HepG2 (cell line): ENCODE data around the gene ABHD15. TPM values are rescaled to one million over a fixed set of nuclear protein-coding genes. Genes with fewer than 3 reads are reported as not detected.

Experiments used
- FOXO1 ChIP-seq: sonication (generic); formaldehyde crosslinking; IDR thresholded peaks from 2 replicates; pipeline ENCODE4 v1.4.0; 2020; ENCODE audit warnings: missing genetic modification reagents
- FOXO4 ChIP-seq: sonication (generic); formaldehyde crosslinking; conservative IDR thresholded peaks from 2 replicates; pipeline ENCODE4 v1.8.1; 2023; ENCODE audit warnings: missing genetic modification reagents
- GABPB1 ChIP-seq: IDR thresholded peaks from 2 replicates; pipeline ENCODE4 v1.6.1; 2016; ENCODE audit warnings: mild to moderate bottlenecking, missing genetic modification reagents, moderate library complexity, missing compliant biosample characterization
- GATAD1 ChIP-seq: IDR thresholded peaks from 2 replicates; pipeline ENCODE4 v1.6.1; 2016; ENCODE audit warnings: missing genetic modification reagents, missing compliant biosample characterization
- KLF12 ChIP-seq: sonication (generic); formaldehyde crosslinking; IDR thresholded peaks from 2 replicates; pipeline ENCODE4 v1.4.0; 2020; ENCODE audit warnings: missing genetic modification reagents, borderline replicate concordance
- NFKB2 ChIP-seq: sonication (generic); formaldehyde crosslinking; IDR thresholded peaks from 2 replicates; pipeline ENCODE4 v1.4.0; 2020; ENCODE audit warnings: missing genetic modification reagents, borderline replicate concordance
- NR2F2 ChIP-seq: IDR thresholded peaks from 2 replicates; pipeline ENCODE4 v1.6.1; 2012; ENCODE audit warnings: low read depth, inconsistent platforms, borderline replicate concordance
- RXRA ChIP-seq: sonication (generic); formaldehyde crosslinking; IDR thresholded peaks from 2 replicates; pipeline ENCODE4 v1.5.1; 2020; ENCODE audit warnings: missing genetic modification reagents
- SNAPC4 ChIP-seq: sonication (generic); formaldehyde crosslinking; IDR thresholded peaks from 2 replicates; pipeline ENCODE4 v1.4.0; 2020; ENCODE audit warnings: mild to moderate bottlenecking, missing genetic modification reagents
- YY1 ChIP-seq: IDR thresholded peaks from 2 replicates; pipeline ENCODE4 v1.6.1; 2011; ENCODE audit warnings: low read length, low read depth, moderate library complexity, mild to moderate bottlenecking; ENCODE audit not compliant: insufficient read depth, insufficient replicate concordance
- ZBTB38 ChIP-seq: sonication (generic); formaldehyde crosslinking; IDR thresholded peaks from 2 replicates; pipeline ENCODE4 v1.5.1; 2020; ENCODE audit warnings: mild to moderate bottlenecking, missing genetic modification reagents
- ZFP36L1 ChIP-seq: sonication (generic); formaldehyde crosslinking; IDR thresholded peaks from 2 replicates; pipeline ENCODE4 v1.8.0; 2022; ENCODE audit warnings: mild to moderate bottlenecking, missing genetic modification reagents, moderate library complexity
- ZNF317 ChIP-seq: sonication (generic); formaldehyde crosslinking; IDR thresholded peaks from 2 replicates; pipeline ENCODE4 v1.5.0; 2020; ENCODE audit warnings: mild to moderate bottlenecking, missing genetic modification reagents
- ZNF329 ChIP-seq: sonication (generic); formaldehyde crosslinking; IDR thresholded peaks from 2 replicates; pipeline ENCODE4 v1.9.0; 2021; ENCODE audit warnings: low read depth, mild to moderate bottlenecking, missing genetic modification reagents
- ZNF7 ChIP-seq: IDR thresholded peaks from 2 replicates; pipeline ENCODE4 v1.6.1; 2016; ENCODE audit warnings: missing biosample characterization, missing genetic modification reagents
- ZNF878 ChIP-seq: sonication (generic); formaldehyde crosslinking; IDR thresholded peaks from 2 replicates; pipeline ENCODE4 v1.8.1; 2023; ENCODE audit warnings: mild to moderate bottlenecking, missing genetic modification reagents, moderate library complexity
- polyA plus RNA-seq, 8 experiments: library from polyadenylated mRNA; depleted of rRNA in 3 of 8; stranded (reverse) in 7 of 8; unstranded in 1 of 8; fragments of >200 nt; fragmentation: Illumina TruSeq in 4 of 8; extraction: Trizol in 4 of 8; gene quantifications; 2 replicates each; pipeline versions ENCODE4 v1.2.1 to v1.2.3, GENCODE V29; 2011 to 2016; ENCODE audit warnings: low read depth in 4 of 8, missing spikeins in 1 of 8, mixed read lengths in 1 of 8; ENCODE audit not compliant: insufficient read depth in 1 of 8
- total RNA-seq, 5 experiments: library from RNA; depleted of rRNA; stranded (reverse); fragments of >200 nt; fragmentation: Illumina TruSeq; extraction: Trizol; gene quantifications; 2 replicates each; pipeline ENCODE4 v1.2.3, GENCODE V29; 2016; ENCODE audit warnings: low read depth in 1 of 5
- TF ChIP-seq, protein P1 (sequence below): sonication (generic); formaldehyde crosslinking; IDR thresholded peaks from 2 replicates; pipeline ENCODE4 v1.5.0; 2020; ENCODE audit warnings: missing genetic modification reagents, mild to moderate bottlenecking, borderline replicate concordance
- TF ChIP-seq, protein P2 (sequence below): sonication (generic); formaldehyde crosslinking; IDR thresholded peaks from 2 replicates; pipeline ENCODE4 v1.5.0; 2020; ENCODE audit warnings: mild to moderate bottlenecking, missing genetic modification reagents

The ABHD15 gene
- total and polyA plus RNA-seq, 2 of the 13 experiments (the other 11 are each of a cell fraction or from before 2014, with no cell fraction given): 2.4 to 7.7 TPM

- no peak for TF ChIP-seq SNAPC4 (CRISPR knock-in tag)
- TF ChIP-seq FOXO1 (CRISPR knock-in tag): no peak
- TF ChIP-seq, protein P1, sequence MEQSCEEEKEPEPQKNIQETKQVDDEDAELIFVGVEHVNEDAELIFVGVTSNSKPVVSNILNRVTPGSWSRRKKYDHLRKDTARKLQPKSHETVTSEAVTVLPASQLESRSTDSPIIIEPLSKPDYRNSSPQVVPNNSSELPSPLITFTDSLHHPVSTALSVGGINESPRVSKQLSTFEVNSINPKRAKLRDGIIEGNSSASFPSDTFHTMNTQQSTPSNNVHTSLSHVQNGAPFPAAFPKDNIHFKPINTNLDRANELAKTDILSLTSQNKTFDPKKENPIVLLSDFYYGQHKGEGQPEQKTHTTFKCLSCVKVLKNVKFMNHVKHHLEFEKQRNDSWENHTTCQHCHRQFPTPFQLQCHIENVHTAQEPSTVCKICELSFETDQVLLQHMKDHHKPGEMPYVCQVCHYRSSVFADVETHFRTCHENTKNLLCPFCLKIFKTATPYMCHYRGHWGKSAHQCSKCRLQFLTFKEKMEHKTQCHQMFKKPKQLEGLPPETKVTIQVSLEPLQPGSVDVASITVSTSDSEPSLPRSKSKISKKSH (CRISPR knock-in tag): 0 out of 2 replicates have a peak, but pooled peaks have one; percentile 21
- TF ChIP-seq, protein P2, sequence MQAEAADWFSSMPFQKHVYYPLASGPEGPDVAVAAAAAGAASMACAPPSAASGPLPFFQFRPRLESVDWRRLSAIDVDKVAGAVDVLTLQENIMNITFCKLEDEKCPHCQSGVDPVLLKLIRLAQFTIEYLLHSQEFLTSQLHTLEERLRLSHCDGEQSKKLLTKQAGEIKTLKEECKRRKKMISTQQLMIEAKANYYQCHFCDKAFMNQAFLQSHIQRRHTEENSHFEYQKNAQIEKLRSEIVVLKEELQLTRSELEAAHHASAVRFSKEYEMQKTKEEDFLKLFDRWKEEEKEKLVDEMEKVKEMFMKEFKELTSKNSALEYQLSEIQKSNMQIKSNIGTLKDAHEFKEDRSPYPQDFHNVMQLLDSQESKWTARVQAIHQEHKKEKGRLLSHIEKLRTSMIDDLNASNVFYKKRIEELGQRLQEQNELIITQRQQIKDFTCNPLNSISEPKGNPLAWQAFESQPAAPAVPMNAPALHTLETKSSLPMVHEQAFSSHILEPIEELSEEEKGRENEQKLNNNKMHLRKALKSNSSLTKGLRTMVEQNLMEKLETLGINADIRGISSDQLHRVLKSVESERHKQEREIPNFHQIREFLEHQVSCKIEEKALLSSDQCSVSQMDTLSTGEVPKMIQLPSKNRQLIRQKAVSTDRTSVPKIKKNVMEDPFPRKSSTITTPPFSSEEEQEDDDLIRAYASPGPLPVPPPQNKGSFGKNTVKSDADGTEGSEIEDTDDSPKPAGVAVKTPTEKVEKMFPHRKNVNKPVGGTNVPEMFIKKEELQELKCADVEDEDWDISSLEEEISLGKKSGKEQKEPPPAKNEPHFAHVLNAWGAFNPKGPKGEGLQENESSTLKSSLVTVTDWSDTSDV (CRISPR knock-in tag): 0 out of 2 replicates have a peak, but pooled peaks have one; percentile 65
- TF ChIP-seq NR2F2: 0 out of 2 replicates have a peak, but pooled peaks have one; percentile 0
- TF ChIP-seq FOXO4: no peak; the same call in 1 of the 2 replicates
- no peak for TF ChIP-seq ZNF7 (CRISPR knock-in tag)
- TF ChIP-seq ZNF329: 0 out of 2 replicates have a peak, but pooled peaks have one; percentile 16
- no peak for TF ChIP-seq ZNF878 (CRISPR knock-in tag)
- TF ChIP-seq ZFP36L1 (CRISPR knock-in tag): no peak
- TF ChIP-seq YY1: peak; percentile 0
- no peak for TF ChIP-seq ZNF317 (CRISPR knock-in tag)
- TF ChIP-seq KLF12: 0 out of 2 replicates have a peak, but pooled peaks have one; percentile 34
- no peak for TF ChIP-seq NFKB2 (CRISPR knock-in tag)
- TF ChIP-seq GABPB1 (CRISPR knock-in tag): no peak
- TF ChIP-seq ZBTB38 (CRISPR knock-in tag): no peak
- TF ChIP-seq RXRA (CRISPR knock-in tag): no peak
- no peak; the same call in 1 of the 2 replicates for TF ChIP-seq GATAD1 (CRISPR knock-in tag)
Measured at GRCh38 chr17:29590411-29591145, 23.7 kb upstream of the ABHD15 start (continued).
